Spleen (tissue), 7 donors: ENCODE results near the gene METTL24.

Experiments
- CTCF ChIP-seq, 11 experiments: fragments of 200-600 bp in 7 of 11; fragments of 450-650 bp in 4 of 11; sonication (generic) in 4 of 11; IDR thresholded peaks in 8 of 11; conservative IDR thresholded peaks in 3 of 11; 1 replicate in 7 of 11; 2 replicates in 4 of 11; pipeline versions ENCODE4 v1.4.0 to v1.8.0; 2016 to 2021; ENCODE audit warnings: antibody characterized with exemption in 11 of 11, inconsistent platforms in 4 of 11, mild to moderate bottlenecking in 1 of 11
- POLR2AphosphoS5 ChIP-seq, 3 donors: sonication (generic); formaldehyde crosslinking; IDR thresholded peaks; one replicate each; pipeline ENCODE4 v1.5.1; 2017; ENCODE audit warnings: antibody characterized with exemption in 3 of 3
- donor health status: DM: no; HTN: no; CAD: no; lungs with moderate emphysema.
- donor health status: DM: no; HTN: no; CAD: no.
- donor health status: DM: no; HTN: no; CAD: no.

DNA sequence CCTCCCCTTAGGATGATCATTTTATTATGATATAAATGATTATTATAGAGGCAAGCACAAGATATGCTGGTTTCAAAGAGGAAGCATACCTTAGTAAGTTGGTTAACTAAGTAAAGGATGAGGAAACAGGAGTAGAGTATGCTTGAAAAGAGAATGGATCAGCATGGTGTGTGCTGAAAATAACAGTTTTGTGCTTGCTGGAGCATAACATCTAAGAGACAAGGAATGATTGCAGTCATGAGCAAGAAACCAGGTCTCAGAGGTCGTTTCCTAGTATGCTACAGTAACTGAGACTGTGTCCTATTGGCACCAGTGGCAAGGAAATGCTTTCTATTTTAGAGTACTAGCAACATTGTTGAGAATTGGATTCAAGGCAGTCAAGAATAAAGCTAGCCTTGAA, 143.8 kb downstream of the METTL24 start:
- TF ChIP-seq CTCF (IDR thresholded peaks at IDR 0.05 in 8 of 11, conservative IDR thresholded peaks at IDR 0.05 in 3 of 11) = no peak
- TF ChIP-seq POLR2AphosphoS5 (IDR thresholded peaks at IDR 0.05) = no peak
